ENCODE results near the gene TEKT5.

Gene TEKT5

GRCh38 chr16:10594312-10594950, 100.3 kb downstream of the TEKT5 start:
- no peak for DNase-seq (ENCODE audit: low read depth)
- no peak for TF ChIP-seq CTCF (IDR thresholded peaks at IDR 0.05; ENCODE audit: low read length, missing control alignments)
- no peak overlapping the region for H3K4me3 ChIP-seq (replicated peaks; ENCODE audit: low read depth, low read length)

- TF ChIP-seq CTCF (IDR thresholded peaks at IDR 0.05; ENCODE audit: low read length, missing control alignments): no peak
- no peak overlapping the region for H3K4me3 ChIP-seq (replicated peaks; ENCODE audit: low read depth, low read length)
- DNase-seq (ENCODE audit: low read depth): no peak
Measured at GRCh38 chr16:10592611-10593010, 102.1 kb downstream of the TEKT5 start.

- H3K4me3 ChIP-seq (replicated peaks; ENCODE audit: low read depth, low read length): no peak overlapping the region
- no peak for DNase-seq (ENCODE audit: low read depth)
- TF ChIP-seq CTCF (IDR thresholded peaks at IDR 0.05; ENCODE audit: low read length, missing control alignments): no peak
Measured at GRCh38 chr16:10590342-10590741, 104.4 kb downstream of the TEKT5 start.

GRCh38 chr16:10589109-10589508, 105.6 kb downstream of the TEKT5 start:
- no peak for DNase-seq (ENCODE audit: low read depth)
- no peak overlapping the region for H3K4me3 ChIP-seq (replicated peaks; ENCODE audit: low read depth, low read length)
- TF ChIP-seq CTCF (IDR thresholded peaks at IDR 0.05; ENCODE audit: low read length, missing control alignments): no peak

GRCh38 chr16:10587622-10588021, 107.1 kb downstream of the TEKT5 start:
- DNase-seq (ENCODE audit: low read depth): no peak
- H3K4me3 ChIP-seq (replicated peaks; ENCODE audit: low read depth, low read length): no peak overlapping the region
- TF ChIP-seq CTCF (IDR thresholded peaks at IDR 0.05; ENCODE audit: low read length, missing control alignments): no peak

GRCh38 chr16:10584981-10585438, 109.7 kb downstream of the TEKT5 start:
- H3K4me3 ChIP-seq (replicated peaks; ENCODE audit: low read depth, low read length): no peak overlapping the region
- no peak for TF ChIP-seq CTCF (IDR thresholded peaks at IDR 0.05; ENCODE audit: low read length, missing control alignments)
- DNase-seq (ENCODE audit: low read depth): no peak

- TF ChIP-seq CTCF (IDR thresholded peaks at IDR 0.05; ENCODE audit: low read length, missing control alignments): no peak
- H3K4me3 ChIP-seq (replicated peaks; ENCODE audit: low read depth, low read length): no peak overlapping the region
- no peak for DNase-seq (ENCODE audit: low read depth)
Measured at GRCh38 chr16:10583269-10583668, 111.5 kb downstream of the TEKT5 start.

All from fibroblast of pulmonary artery (primary cell).